ENCODE data around the gene ANKRD52.

ANKRD52 gene

GRCh38 chr12:56258068-56258819, at the start of gene ANKRD52:
TSS of gene ANKRD52 (minus strand) at chr12:56258384. CDS start at chr12:56258269, 115 bp downstream.
- peak; percentile 67 for DNase-seq (ENCODE audit: low read depth)
- peak; percentile 44 for TF ChIP-seq CTCF (conservative IDR thresholded peaks at IDR 0.05; ENCODE audit: low read depth, low read length)
- peak within 1 kb of the TSS; percentile 84 for H3K4me3 ChIP-seq (ENCODE audit: low read depth, low read length)

- no peak for TF ChIP-seq CTCF (conservative IDR thresholded peaks at IDR 0.05; ENCODE audit: low read depth, low read length)
- DNase-seq (ENCODE audit: low read depth), result no peak
- H3K4me3 ChIP-seq (ENCODE audit: low read depth, low read length), result no peak overlapping the region
Observed at GRCh38 chr12:56307221-56307965, 49.2 kb upstream of the ANKRD52 start.

- DNase-seq (ENCODE audit: low read depth), result no peak
- no peak for TF ChIP-seq CTCF (conservative IDR thresholded peaks at IDR 0.05; ENCODE audit: low read depth, low read length)
- H3K4me3 ChIP-seq (ENCODE audit: low read depth, low read length), result no peak overlapping the region
Observed at GRCh38 chr12:56304872-56305590, 46.8 kb upstream of the ANKRD52 start.

- TF ChIP-seq CTCF (conservative IDR thresholded peaks at IDR 0.05; ENCODE audit: low read depth, low read length), result no peak
- no peak overlapping the region for H3K4me3 ChIP-seq (ENCODE audit: low read depth, low read length)
- DNase-seq (ENCODE audit: low read depth), result no peak
Observed at GRCh38 chr12:56304276-56304675, 46.1 kb upstream of the ANKRD52 start.

- no peak for TF ChIP-seq CTCF (conservative IDR thresholded peaks at IDR 0.05; ENCODE audit: low read depth, low read length)
- peak overlapping the region; percentile 90 for H3K4me3 ChIP-seq (ENCODE audit: low read depth, low read length)
- no peak for DNase-seq (ENCODE audit: low read depth)
Observed at GRCh38 chr12:56300644-56301464, 42.7 kb upstream of the ANKRD52 start.

GRCh38 chr12:56299853-56300643, 41.9 kb upstream of the ANKRD52 start, which contains the start of gene CS:
TSS of gene CS (minus strand) at chr12:56300330. CDS start at chr12:56300201, 129 bp downstream.
- peak; percentile 99 for DNase-seq (ENCODE audit: low read depth)
- peak within 1 kb of the TSS; percentile 90 for H3K4me3 ChIP-seq (ENCODE audit: low read depth, low read length)
- TF ChIP-seq CTCF (conservative IDR thresholded peaks at IDR 0.05; ENCODE audit: low read depth, low read length), result no peak
